OCI-LY1 (cell line): ENCODE measurements around the gene YARS1.

ENCODE experiments used
- H2AFZ ChIP-seq: fragments of 200-600 bp; sonication (generic), shearing (Covaris generic); 2 replicates; pipeline ENCODE4 v1.6.0; 2014; ENCODE audit warnings: antibody characterized with exemption, mild to moderate bottlenecking, low read length
- H3F3A ChIP-seq: fragments of 200-600 bp; sonication (generic), shearing (Covaris generic); 2 replicates; pipeline ENCODE4 v1.6.0; 2014; ENCODE audit warnings: mild to moderate bottlenecking, antibody characterized with exemption, low read length, moderate library complexity; ENCODE audit not compliant: insufficient read depth
- H3K27ac ChIP-seq: fragments of 200-600 bp; sonication (generic); 2 replicates; pipeline ENCODE4 v1.5.1; 2014; ENCODE audit warnings: low read length, mixed run types, mild to moderate bottlenecking, low read depth; ENCODE audit not compliant: poor library complexity, severe bottlenecking
- H3K27me3 ChIP-seq: fragments of 200-600 bp; sonication (generic); 2 replicates; pipeline ENCODE4 v1.6.0; 2014; ENCODE audit warnings: antibody characterized with exemption, mild to moderate bottlenecking, low read length, moderate library complexity; ENCODE audit not compliant: insufficient read depth
- H3K36me3 ChIP-seq: fragments of 200-600 bp; sonication (generic); 2 replicates; pipeline ENCODE4 v1.6.1; 2014; ENCODE audit warnings: mild to moderate bottlenecking, antibody characterized with exemption, low read length, moderate library complexity, mixed read lengths; ENCODE audit not compliant: insufficient read depth
- H3K4me1 ChIP-seq: fragments of 200-600 bp; sonication (generic); 2 replicates; pipeline ENCODE4 v1.5.1; 2014; ENCODE audit warnings: mild to moderate bottlenecking, low read length, moderate library complexity; ENCODE audit not compliant: insufficient read depth, severe bottlenecking
- H3K4me2 ChIP-seq: fragments of 200-600 bp; sonication (generic), shearing (Covaris generic); 2 replicates; pipeline ENCODE4 v1.6.1; 2014; ENCODE audit warnings: low read length
- H3K4me3 ChIP-seq: fragments of 200-600 bp; sonication (generic); 2 replicates; pipeline ENCODE4 v1.5.1; 2014; ENCODE audit warnings: low read length, low read depth, mild to moderate bottlenecking, mixed read lengths; ENCODE audit not compliant: poor library complexity, severe bottlenecking
- H3K79me2 ChIP-seq: fragments of 200-600 bp; shearing (Covaris generic); 2 replicates; pipeline ENCODE4 v1.6.1; 2016; ENCODE audit warnings: mixed run types, low read length, mixed read lengths; ENCODE audit not compliant: insufficient read depth
- H3K9ac ChIP-seq: fragments of 200-600 bp; sonication (generic), shearing (Covaris generic); 2 replicates; pipeline ENCODE4 v1.6.1; 2014; ENCODE audit warnings: mild to moderate bottlenecking, low read length, mixed read lengths
- H3K9me2 ChIP-seq: fragments of 200-600 bp; sonication (generic), shearing (Covaris generic); 2 replicates; pipeline ENCODE4 v1.6.1; 2014; ENCODE audit warnings: low read depth, mild to moderate bottlenecking, low read length, mixed read lengths
- H3K9me3 ChIP-seq: fragments of 200-600 bp; shearing (Covaris generic); 2 replicates; pipeline ENCODE4 v1.6.1; 2014; ENCODE audit warnings: low read length, mixed read lengths
- H4K20me1 ChIP-seq: fragments of 200-600 bp; sonication (generic), shearing (Covaris generic); 2 replicates; pipeline ENCODE4 v1.6.0; 2016; ENCODE audit warnings: mild to moderate bottlenecking, low read length; ENCODE audit not compliant: insufficient read depth
- EZH2 ChIP-seq: fragments of 200-600 bp; sonication (generic), shearing (Covaris generic); IDR thresholded peaks from 2 replicates; pipeline ENCODE4 v1.8.0; 2017; ENCODE audit warnings: borderline replicate concordance, mixed run types, mild to moderate bottlenecking, antibody characterized with exemption, low read length, moderate library complexity, mixed read lengths
- TF ChIP-seq, protein P1 (sequence below): fragments of 200-600 bp; sonication (generic), shearing (Covaris generic); IDR thresholded peaks from 2 replicates; pipeline ENCODE4 v1.5.1; 2017; ENCODE audit warnings: mild to moderate bottlenecking, antibody characterized with exemption, low read length, moderate library complexity, mixed read lengths

The YARS1 gene

GRCh38 chr1:32743380-32744070, 73.6 kb downstream of the YARS1 start:
- Histone ChIP-seq H4K20me1 (no peaks in the 10 kb centered on the region), H2AFZ (no peak overlapping the region), H3K9me3 (no peaks in the 10 kb centered on the region), H3K4me3 (no peak overlapping the region), H3K36me3 (no peaks in the 10 kb centered on the region), H3K27me3 (peaks cover 16% of the 10 kb centered on the region), H3K9me2 (no peaks in the 10 kb centered on the region), H3K27ac (no peak overlapping the region), H3K4me2 (no peak overlapping the region), H3K9ac (no peak overlapping the region), H3K79me2 (no peaks in the 10 kb centered on the region), H3K4me1 (peaks cover 4% of the 10 kb centered on the region), H3F3A (no peaks in the 10 kb centered on the region)
- TF ChIP-seq EZH2: no peak
- TF ChIP-seq, protein P1, sequence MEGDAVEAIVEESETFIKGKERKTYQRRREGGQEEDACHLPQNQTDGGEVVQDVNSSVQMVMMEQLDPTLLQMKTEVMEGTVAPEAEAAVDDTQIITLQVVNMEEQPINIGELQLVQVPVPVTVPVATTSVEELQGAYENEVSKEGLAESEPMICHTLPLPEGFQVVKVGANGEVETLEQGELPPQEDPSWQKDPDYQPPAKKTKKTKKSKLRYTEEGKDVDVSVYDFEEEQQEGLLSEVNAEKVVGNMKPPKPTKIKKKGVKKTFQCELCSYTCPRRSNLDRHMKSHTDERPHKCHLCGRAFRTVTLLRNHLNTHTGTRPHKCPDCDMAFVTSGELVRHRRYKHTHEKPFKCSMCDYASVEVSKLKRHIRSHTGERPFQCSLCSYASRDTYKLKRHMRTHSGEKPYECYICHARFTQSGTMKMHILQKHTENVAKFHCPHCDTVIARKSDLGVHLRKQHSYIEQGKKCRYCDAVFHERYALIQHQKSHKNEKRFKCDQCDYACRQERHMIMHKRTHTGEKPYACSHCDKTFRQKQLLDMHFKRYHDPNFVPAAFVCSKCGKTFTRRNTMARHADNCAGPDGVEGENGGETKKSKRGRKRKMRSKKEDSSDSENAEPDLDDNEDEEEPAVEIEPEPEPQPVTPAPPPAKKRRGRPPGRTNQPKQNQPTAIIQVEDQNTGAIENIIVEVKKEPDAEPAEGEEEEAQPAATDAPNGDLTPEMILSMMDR: no peak

DNA sequence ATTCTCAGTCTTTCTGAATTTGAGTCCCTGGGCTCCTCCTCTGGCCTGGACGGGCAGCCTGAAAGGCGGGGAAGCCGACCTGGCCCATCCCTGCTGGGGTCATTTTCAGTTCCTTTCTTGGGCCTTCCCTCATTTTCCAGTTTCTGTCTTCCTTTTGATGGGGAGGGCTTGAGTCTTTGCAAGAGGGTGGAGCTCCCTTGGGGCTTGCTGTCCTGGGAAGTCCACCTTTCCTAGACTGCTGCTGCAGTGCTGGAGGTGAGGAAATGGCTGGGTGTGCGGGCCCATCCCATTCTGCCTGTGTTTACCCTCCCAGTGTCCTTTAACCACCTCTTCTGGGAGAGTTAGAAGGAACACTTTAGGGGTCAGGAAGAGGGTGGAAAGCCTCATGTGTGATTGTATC, 74.2 kb downstream of the YARS1 start:
- no peak overlapping the region for H3K4me3 ChIP-seq
- H3K4me1 ChIP-seq: peaks cover 4% of the 10 kb centered on the region
- H3F3A ChIP-seq: no peaks in the 10 kb centered on the region
- H4K20me1 ChIP-seq: no peaks in the 10 kb centered on the region
- TF ChIP-seq EZH2: no peak
- TF ChIP-seq, protein P1: no peak
- H3K36me3 ChIP-seq: no peaks in the 10 kb centered on the region
- H3K27me3 ChIP-seq: peaks cover 14% of the 10 kb centered on the region
- H2AFZ ChIP-seq: no peak overlapping the region
- no peak overlapping the region for H3K27ac ChIP-seq
- H3K79me2 ChIP-seq: no peaks in the 10 kb centered on the region
- no peak overlapping the region for H3K9ac ChIP-seq
- no peak overlapping the region for H3K4me2 ChIP-seq
- no peaks in the 10 kb centered on the region for H3K9me2 ChIP-seq
- H3K9me3 ChIP-seq: no peaks in the 10 kb centered on the region

- H3K4me3 ChIP-seq: peak overlapping the region; percentile 40
- peak overlapping the region; percentile 64 for H3K4me2 ChIP-seq
- H3K9me2 ChIP-seq: no peaks in the 10 kb centered on the region
- H4K20me1 ChIP-seq: no peaks in the 10 kb centered on the region
- no peaks in the 10 kb centered on the region for H3K36me3 ChIP-seq
- TF ChIP-seq EZH2: no peak
- TF ChIP-seq, protein P1: no peak
- no peaks in the 10 kb centered on the region for H3K9me3 ChIP-seq
- no peaks in the 10 kb centered on the region for H3F3A ChIP-seq
- peaks cover 4% of the 10 kb centered on the region for H3K4me1 ChIP-seq
- peaks cover 14% of the 10 kb centered on the region for H3K27me3 ChIP-seq
- H3K9ac ChIP-seq: no peak overlapping the region
- H3K79me2 ChIP-seq: no peaks in the 10 kb centered on the region
- no peak overlapping the region for H2AFZ ChIP-seq
- no peak overlapping the region for H3K27ac ChIP-seq
These were observed 74.8 kb downstream of the YARS1 start for GRCh38 chr1:32742199-32742947.
